H1 (cell line): ENCODE data around the gene ZNF37A. TPM values are rescaled to one million over a fixed set of nuclear protein-coding genes. Genes with fewer than 3 reads are reported as not detected.

Source experiments
- BCL11A ChIP-seq, 2 experiments: IDR thresholded peaks; one replicate each; pipeline ENCODE4 v1.6.1; 2011; ENCODE audit warnings: low read depth in 2 of 2, low read length in 2 of 2, mild to moderate bottlenecking in 2 of 2
- CHD7 ChIP-seq: fragments of 300-600 bp; sonication (generic); IDR thresholded peaks from 2 replicates; pipeline ENCODE4 v1.7.1; 2012; ENCODE audit warnings: low read length, moderate library complexity, mild to moderate bottlenecking, inconsistent platforms; ENCODE audit not compliant: insufficient replicate concordance
- CTCF ChIP-seq, 3 experiments: IDR thresholded peaks; 1 replicate in 2 of 3; 2 replicates in 1 of 3; pipeline versions ENCODE4 v1.5.1 to v1.6.1; 2011; ENCODE audit warnings: low read length in 3 of 3, mild to moderate bottlenecking in 3 of 3, inconsistent platforms in 2 of 3, low read depth in 1 of 3, moderate library complexity in 1 of 3; ENCODE audit not compliant: insufficient read depth in 1 of 3; ENCODE audit errors: control extremely low read depth in 1 of 3
- EP300 ChIP-seq, 2 experiments: IDR thresholded peaks; 1 replicate in 1 of 2; 2 replicates in 1 of 2; pipeline ENCODE4 v1.6.1; 2011 to 2012; ENCODE audit warnings: low read depth in 2 of 2, low read length in 2 of 2, mild to moderate bottlenecking in 2 of 2, borderline replicate concordance in 1 of 2, inconsistent platforms in 1 of 2, moderate library complexity in 1 of 2
- MAFK ChIP-seq: IDR thresholded peaks from 2 replicates; pipeline ENCODE4 v1.6.1; 2012; ENCODE audit warnings: low read depth, mild to moderate bottlenecking, improper control_type of control experiment, low read length
- SIN3A ChIP-seq, 2 experiments: IDR thresholded peaks in 1 of 2; conservative IDR thresholded peaks in 1 of 2; 2 replicates each; pipeline ENCODE4 v1.6.1; 2011 to 2012; ENCODE audit warnings: low read length in 2 of 2, improper control_type of control experiment in 1 of 2, low read depth in 1 of 2, mild to moderate bottlenecking in 1 of 2
- SIX5 ChIP-seq: IDR thresholded peaks from 2 replicates; pipeline ENCODE4 v1.6.1; 2011; ENCODE audit warnings: mild to moderate bottlenecking, low read depth, low read length
- SRF ChIP-seq: IDR thresholded peaks from 2 replicates; pipeline ENCODE4 v1.6.1; 2011; ENCODE audit warnings: mild to moderate bottlenecking, low read depth, low read length, moderate library complexity
- polyA plus RNA-seq, 7 experiments: library from polyadenylated mRNA; depleted of rRNA in 3 of 7; stranded (reverse) in 5 of 7; unstranded in 2 of 7; fragments of >200 nt in 5 of 7; fragments of 200-250 nt in 2 of 7; gene quantifications; 1 replicate in 5 of 7; 2 replicates in 1 of 7; 4 replicates in 1 of 7; pipeline versions ENCODE4 v1.2.1 to v1.2.3, GENCODE V29; 2011 to 2013; ENCODE audit warnings: missing spikeins in 2 of 7, mixed read lengths in 2 of 7
- total RNA-seq: library from RNA; stranded (reverse); fragmentation: NEBNext Ultra II Directional; extraction: Animal tissue kit (Norgen Biotek cat#: 25700); gene quantifications from 2 replicates; pipeline ENCODE4 v1.2.1, GENCODE V29; 2021

Gene ZNF37A
- total and polyA plus RNA-seq, 2 of the 8 experiments (the other 6 are each of a cell fraction or from before 2014, with no cell fraction given): 0.97 to 12.7 TPM

- TF ChIP-seq CHD7: no peak
- TF ChIP-seq SIX5: no peak
- TF ChIP-seq CTCF (IDR thresholded peaks at IDR 0.05; ENCODE audit: control extremely low read depth in 1 of 3, insufficient read depth in 1 of 3, low read depth in 1 of 3, low read length in 3 of 3): no peak
- TF ChIP-seq SRF: no peak
- TF ChIP-seq EP300 (IDR thresholded peaks at IDR 0.05; ENCODE audit: borderline replicate concordance in 1 of 2, low read depth in 2 of 2, low read length in 2 of 2): no peak
- TF ChIP-seq BCL11A (IDR thresholded peaks at IDR 0.05; ENCODE audit: low read depth in 2 of 2, low read length in 2 of 2): no peak
- TF ChIP-seq MAFK: no peak
- no peak for TF ChIP-seq SIN3A (conservative IDR thresholded peaks at IDR 0.05 in 1 of 2, IDR thresholded peaks at IDR 0.05 in 1 of 2; ENCODE audit: low read depth in 1 of 2, low read length in 2 of 2)
Observed at GRCh38 chr10:38157270-38157685, 63.1 kb downstream of the ZNF37A start (continued).
